ENCODE measurements around the gene TREH.
"Not testable (repeated sequence)": the region's sequence is repeated elsewhere in the genome, so short reads cannot be mapped to it uniquely, and the experiment has no call there.

The TREH gene

DNA sequence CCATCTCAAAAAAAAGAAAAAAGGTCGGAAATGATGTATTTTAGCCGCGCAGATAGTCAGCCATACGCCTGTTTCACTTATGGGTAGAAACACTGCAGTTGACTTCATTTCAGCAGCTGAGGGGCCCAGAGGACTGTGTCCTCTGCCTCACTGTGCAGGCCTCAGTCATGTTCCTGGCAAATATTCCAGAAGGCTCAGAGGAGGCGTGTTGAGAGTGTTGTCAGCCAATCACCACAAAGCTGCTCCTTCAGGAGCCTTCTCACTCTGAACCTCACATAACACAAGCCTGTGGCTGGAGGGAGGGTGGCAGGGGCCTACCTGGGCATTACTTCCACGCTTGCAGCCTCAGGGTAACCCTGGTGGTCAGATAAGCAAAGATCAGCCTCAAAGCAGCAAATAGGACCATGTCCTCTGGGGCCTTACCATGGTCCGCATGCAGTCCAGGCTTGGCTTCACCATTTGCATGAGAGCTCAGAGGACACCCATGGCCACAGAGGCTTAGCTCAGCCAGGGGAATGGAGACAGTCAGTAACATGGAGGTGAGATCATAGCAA lies 17.3 kb upstream of the TREH start:
- DNase-seq: no peak

GRCh38 chr11:118694771-118695170 lies 15.3 kb upstream of the TREH start:
- no peak for DNase-seq

GRCh38 chr11:118694185-118694584 lies 14.7 kb upstream of the TREH start:
- no peak for DNase-seq

DNA sequence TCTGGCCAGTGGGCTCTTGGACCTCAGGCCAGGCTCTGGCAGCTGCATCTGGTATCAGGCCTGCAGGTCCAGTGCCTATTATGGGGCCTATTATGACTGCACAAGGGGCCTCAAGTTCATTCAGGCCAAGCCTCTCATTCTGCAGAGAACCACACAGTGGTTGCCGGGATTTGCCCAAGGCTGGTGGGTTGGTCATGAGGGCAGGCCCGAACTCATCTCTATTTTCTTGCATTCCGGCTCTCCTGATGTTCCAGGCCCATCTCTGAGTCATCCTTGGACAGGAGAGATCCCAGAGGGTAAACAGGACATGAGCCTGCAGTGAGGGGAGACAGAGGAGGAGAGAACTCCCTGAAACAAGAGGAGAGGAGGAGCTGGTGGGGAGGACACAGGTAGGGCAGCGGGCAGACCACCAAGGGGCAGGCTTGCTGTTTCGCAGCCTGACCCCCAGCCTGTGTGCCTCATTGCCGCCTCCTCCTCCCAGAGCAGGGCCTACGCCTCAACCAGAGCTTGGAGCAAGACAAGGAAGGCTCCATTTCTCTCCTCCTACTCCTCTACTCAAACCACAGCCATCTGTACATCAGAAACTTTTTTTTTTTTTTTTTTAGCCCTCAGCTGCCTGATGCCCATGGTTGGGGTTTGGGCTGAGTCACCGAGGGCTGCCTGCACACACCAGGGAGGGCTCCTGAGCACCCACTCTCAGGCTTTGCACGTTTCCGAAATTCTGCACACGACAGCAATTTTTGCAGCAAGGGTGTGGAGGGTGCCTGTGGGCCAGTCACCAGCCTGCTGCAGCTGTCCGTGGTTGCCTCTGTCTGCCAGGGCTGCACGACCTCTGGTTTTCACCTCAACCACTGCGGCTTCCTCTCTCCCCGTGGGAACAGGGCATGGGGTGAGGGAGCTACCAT lies 12.7 kb upstream of the TREH start:
- no peak for DNase-seq

DNA sequence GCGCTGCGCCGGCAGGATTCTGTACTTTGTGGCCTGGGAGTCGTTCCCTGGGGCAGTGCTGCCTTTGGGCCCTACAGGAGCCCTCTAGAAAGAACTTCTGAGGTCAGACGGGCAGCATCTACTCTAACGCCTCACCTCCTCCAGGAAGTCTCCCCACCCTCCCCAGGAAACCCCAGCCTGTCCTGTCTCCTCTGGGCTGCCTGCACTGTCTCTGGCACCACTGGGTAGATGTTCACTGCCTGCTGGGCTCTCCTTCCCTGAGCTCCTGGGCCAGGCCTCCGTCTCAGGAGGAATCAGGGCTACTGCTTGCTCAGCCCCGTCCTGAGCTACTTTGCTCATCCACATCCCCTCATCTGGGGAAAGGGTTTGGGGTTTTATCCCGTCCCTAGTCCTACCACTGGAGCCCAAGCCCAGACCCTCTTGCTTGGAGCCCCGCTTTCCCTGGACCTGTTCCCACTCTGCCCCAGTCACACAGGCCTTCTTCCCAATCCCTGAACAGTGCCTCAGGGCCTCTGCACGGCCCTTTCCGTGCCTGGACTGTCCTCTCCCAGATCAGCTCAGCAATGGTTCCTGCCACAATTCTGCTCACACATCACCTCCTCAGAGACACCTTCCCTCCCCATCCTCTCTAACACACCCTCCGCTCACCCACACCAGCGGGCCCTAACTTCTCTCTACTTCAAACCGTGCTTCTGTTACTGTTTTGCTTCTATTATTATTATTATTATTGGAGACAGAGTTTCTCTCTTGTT lies 11.3 kb upstream of the TREH start:
- DNase-seq: no peak

DNA sequence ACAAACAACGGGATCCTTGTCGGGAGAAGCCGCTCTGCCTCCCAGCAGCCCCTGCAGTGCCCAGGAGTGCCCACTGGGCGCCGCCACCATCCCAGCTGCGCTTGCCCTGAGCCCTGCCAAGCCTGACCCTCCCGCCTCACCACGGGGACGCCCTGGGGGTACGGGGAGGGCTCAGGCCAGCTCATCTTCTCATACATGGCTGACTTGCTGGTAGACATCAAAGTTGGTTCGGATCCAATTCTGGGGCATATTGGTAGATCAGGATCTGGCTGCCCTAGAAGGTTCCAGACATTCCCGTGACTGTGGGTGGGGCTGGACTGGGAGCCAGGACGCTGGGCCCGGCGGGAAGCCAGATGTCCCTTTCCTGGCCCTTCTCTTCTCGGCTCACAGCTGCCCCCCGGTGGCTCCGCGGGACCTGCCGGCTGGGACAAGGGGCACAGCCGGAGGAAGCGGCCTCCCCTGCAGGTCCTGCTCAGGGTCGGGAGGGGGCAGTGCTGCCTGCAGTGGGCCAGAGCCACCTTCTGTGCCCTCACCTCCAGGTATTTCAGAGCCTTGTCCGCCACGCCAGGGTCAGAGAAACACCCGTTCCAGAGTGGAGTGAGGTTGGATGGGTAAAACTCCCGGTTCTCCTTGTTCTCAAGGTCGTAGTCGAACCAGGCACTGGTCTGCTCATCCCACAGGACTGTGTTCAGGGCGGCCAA lies 10.6 kb upstream of the TREH start:
- DNase-seq: peak; percentile 98

- DNase-seq: no peak
Measured at GRCh38 chr11:118689503-118689851, 10.0 kb upstream of the TREH start.

DNA sequence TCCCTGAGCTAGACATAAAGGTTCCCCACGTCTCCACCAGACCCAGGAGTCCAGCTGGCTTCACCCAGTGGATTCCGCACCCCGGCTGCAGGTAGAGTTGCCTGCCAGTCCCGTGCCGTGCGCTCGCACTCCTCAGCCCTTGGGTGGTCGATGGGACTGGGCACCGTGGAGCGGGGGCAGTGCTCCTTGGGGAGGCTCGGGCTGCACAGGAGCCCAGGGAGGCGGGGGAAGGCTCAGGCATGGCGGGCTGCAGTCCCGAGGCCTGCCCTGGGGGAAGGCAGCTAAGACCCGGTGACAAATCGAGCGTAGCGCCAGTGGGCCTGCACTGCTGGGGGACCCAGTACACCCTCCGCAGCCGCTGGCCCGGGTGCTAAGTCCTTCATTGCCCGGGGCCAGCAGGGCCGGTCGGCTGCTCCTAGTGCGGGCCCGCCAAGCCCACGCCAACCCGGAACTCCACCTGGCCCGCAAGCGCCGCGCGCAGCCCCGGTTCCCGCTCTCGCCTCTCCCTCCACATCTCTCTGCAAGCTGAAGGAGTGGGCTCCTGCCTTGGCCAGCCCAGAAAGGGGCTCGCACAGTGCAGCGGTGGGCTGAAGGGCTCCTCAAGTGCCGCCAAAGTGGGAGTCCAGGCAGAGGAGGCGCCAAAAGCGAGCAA lies 9.5 kb upstream of the TREH start:
- no peak for DNase-seq

- not testable (repeated sequence) for DNase-seq
Measured at GRCh38 chr11:118688339-118688738, 8.9 kb upstream of the TREH start.

GRCh38 chr11:118687906-118688305 lies 8.5 kb upstream of the TREH start:
- DNase-seq: no peak

GRCh38 chr11:118684187-118684586 lies 4.7 kb upstream of the TREH start:
- DNase-seq: no peak

- DNase-seq: not testable (repeated sequence)
Measured at GRCh38 chr11:118682939-118683338, 3.5 kb upstream of the TREH start.

DNA sequence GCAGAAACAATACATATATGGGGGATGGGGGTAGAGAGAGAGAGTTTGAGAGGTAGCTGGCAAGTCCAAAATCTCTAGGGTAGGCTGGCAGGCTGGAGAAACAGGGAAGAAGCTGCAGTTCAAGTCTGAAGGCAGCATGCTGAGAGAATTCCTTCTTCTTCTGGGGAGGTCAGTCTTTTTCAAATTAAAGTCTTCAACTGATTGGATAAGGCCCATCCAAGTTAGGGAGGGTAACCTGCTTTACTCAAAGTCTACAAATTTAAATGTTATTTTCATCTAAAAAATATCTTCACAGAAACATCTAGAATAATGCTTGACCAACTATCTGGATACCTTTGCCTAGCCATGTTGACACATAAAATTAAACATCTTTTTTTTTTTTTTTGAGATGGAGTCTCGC lies 2.9 kb upstream of the TREH start:
- no peak for DNase-seq

DNA sequence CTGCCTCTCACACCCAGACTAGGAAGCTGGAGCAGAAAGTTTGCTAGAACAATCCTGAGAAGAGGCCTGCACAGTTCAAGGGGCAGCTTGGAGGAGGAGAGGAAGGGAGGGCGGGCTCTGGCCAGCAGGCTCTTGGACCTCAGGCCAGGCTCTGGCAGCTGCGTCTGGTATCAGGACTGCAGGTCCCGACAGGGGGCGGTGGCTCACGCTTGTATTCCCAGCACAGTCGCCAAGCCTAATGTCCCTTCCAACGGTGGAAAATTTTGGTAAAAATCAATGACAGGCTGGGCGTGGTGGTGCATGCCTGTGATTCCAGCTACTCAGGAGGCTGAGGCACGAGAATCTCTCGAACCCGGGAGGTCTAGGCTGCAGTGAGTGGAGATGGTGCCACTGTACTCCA lies 542 bp downstream of the TREH start:
- not testable (repeated sequence) for DNase-seq

DNA sequence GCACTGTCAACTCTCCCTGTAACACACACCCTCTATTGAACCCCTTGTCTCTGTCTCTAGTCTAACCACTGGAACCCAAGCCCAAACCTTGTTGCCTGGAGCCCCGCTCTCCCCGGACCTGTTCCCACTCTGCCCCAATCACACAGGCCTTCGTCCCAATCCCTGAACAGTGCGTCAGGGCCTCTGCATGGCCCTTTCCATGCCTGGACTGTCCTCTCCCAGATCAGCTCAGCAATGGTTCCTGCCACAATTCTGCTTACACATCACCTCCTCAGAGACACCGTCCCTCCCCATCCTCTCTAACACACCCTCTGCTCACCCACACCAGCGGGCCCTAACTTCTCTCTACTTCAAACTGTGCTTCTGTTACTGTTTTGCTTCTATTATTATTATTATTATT lies 1.5 kb downstream of the TREH start:
- DNase-seq: no peak

GRCh38 chr11:118674082-118674435 lies 5.4 kb downstream of the TREH start:
- DNase-seq: no peak

- DNase-seq: no peak
Measured at GRCh38 chr11:118673361-118674081, 5.9 kb downstream of the TREH start.

DNA sequence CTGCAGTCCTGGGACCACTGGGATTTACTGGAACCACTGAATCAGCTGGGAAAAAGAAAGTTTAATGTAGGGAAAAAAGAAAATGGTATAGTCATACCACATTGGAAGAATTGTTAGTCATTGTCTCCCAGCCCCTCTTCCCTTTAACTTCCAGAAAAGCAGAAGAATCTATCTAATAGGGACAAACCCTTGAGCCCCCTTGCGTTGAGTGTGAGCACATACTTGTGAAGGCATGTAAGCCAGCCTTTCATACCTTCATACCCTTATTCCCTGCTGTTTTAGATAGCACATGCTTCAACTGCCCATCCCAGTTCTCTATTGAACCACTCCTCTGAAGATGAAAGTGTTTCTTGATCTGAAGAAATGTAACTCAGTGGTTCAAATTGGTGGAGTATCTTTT lies 6.6 kb downstream of the TREH start:
- no peak for DNase-seq

- no peak for DNase-seq
Measured at GRCh38 chr11:118671254-118671653, 8.2 kb downstream of the TREH start.

DNA sequence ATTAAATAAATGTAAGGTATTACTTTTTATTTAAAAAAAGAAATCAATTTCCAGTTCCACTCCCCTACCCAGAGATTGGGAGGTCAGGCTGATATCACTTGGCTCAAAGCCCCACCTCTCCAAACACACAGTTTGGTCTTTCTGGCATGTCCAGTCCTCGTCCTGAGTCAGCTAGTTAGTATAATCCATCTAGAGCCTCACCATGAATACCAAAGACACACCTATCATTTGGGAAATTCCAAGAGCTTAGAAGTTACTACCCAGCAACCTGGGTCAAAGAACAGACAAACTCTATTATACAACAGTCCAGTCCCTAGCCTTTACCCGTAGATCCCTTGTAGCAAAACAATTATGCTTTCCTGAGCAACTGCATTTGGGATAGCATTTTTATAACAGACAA lies 9.4 kb downstream of the TREH start:
- no peak for DNase-seq

GRCh38 chr11:118666371-118666770 lies 13.1 kb downstream of the TREH start:
- no peak for DNase-seq

DNA sequence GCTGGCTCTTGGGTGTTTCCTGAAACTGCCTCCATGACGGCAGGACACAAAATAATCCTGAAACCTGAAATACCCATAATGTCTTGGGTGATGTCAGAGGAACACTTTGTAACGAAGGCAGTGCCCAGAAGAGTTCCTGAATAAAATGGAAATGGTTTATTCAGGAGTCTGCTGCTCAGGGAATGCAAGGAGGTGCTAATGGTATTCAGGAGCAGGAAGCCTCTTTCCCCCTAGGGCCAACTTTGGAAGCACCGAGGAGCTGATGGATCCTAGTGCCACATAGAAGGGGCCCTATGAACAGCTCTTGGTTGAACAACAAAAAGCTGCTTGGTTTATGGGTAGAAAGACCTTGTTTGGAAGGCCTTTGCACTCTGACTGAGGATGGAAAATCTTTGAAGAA lies 15.5 kb downstream of the TREH start:
- DNase-seq: no peak

Data from DMS79 treated with DMSO at 0.1 percent for 48 hours (cell line).